ENCODE measurements around the gene ISCA1. TPM values are rescaled to one million over a fixed set of nuclear protein-coding genes. Genes with fewer than 3 reads are reported as not detected.
A peak's percentile ranks its signal among the peaks of the same experiment; 100 is the strongest.
"Not testable (repeated sequence)": the region's sequence is repeated elsewhere in the genome, so short reads cannot be mapped to it uniquely, and the experiment has no call there.

ISCA1 gene
- total RNA-seq, 2 experiments from 2014 or later: 27.1 to 27.4 TPM

- ATAC-seq: not testable (repeated sequence)
Measured at GRCh38 chr9:86312959-86313358, 30.6 kb upstream of the ISCA1 start.

GRCh38 chr9:86308687-86309086, 26.3 kb upstream of the ISCA1 start:
- Mint-ChIP-seq H3K27ac (no peak overlapping the region), H3K4me3 (no peak overlapping the region), H3K9me3 (ENCODE audit: low read depth) (no peaks in the 10 kb centered on the region), H3K27me3 (no peaks in the 10 kb centered on the region), H3K36me3 (ENCODE audit: low read depth) (peaks cover 64% of the 10 kb centered on the region), H3K4me1 (peaks cover 10% of the 10 kb centered on the region)
- ChIA-PET POLR2A (no interaction called here), CTCF (interaction anchor here (0.7 to 1.2 kb wide), 2 partner anchors 11 to 43 kb away, joined by 4 read pairs; no protein-coding TSS in a partner anchor)
- DNase-seq (no peak), ATAC-seq (no peak)
- intact Hi-C loops (cut with DNase I, micrococcal nuclease): no loop called here

More at GRCh38 chr9:86312959-86313358, 30.6 kb upstream of the ISCA1 start:
- H3K27me3 Mint-ChIP-seq; POLR2A ChIA-PET; H3K4me3 Mint-ChIP-seq; H3K9me3 Mint-ChIP-seq (ENCODE audit: low read depth); DNase-seq; intact Hi-C loops (cut with DNase I, micrococcal nuclease); H3K4me1 Mint-ChIP-seq; H3K27ac Mint-ChIP-seq: not testable (repeated sequence)
- H3K36me3 Mint-ChIP-seq (ENCODE audit: low read depth): peaks cover 67% of the 10 kb centered on the region
- CTCF ChIA-PET: interaction anchor here (1.6 kb wide), 1 partner anchor 14 kb away, joined by 3 read pairs; no protein-coding TSS in a partner anchor

GRCh38 chr9:86304236-86304730, 21.9 kb upstream of the ISCA1 start:
- no peak for DNase-seq
- H3K4me3 Mint-ChIP-seq: no peak overlapping the region
- ChIA-PET CTCF (no interaction called here), POLR2A (no interaction called here)
- no peak for ATAC-seq
- H3K4me1 Mint-ChIP-seq: peaks cover 22% of the 10 kb centered on the region
- intact Hi-C loops (cut with DNase I, micrococcal nuclease): loop anchor here in 1 of 2 experiments (5.0 kb wide), 1 partner anchor 48 kb away; the partner anchor contains the start of gene TUT7
- peak overlapping the region; percentile 67 for H3K27ac Mint-ChIP-seq
- H3K27me3 Mint-ChIP-seq: no peaks in the 10 kb centered on the region
- H3K36me3 Mint-ChIP-seq (ENCODE audit: low read depth): peaks cover 58% of the 10 kb centered on the region
- no peaks in the 10 kb centered on the region for H3K9me3 Mint-ChIP-seq (ENCODE audit: low read depth)

- peak; percentile 66 for DNase-seq
- intact Hi-C loops (cut with DNase I, micrococcal nuclease): loop anchor here (1.0 to 5.0 kb wide), 3 partner anchors 21 to 51 kb away; partner anchors contain the start of genes ISCA1 (in 2 of the 2) and TUT7 (in 2 of the 2)
- H3K36me3 Mint-ChIP-seq (ENCODE audit: low read depth): peaks cover 61% of the 10 kb centered on the region
- no peaks in the 10 kb centered on the region for H3K9me3 Mint-ChIP-seq (ENCODE audit: low read depth)
- ChIA-PET POLR2A (no interaction called here), CTCF (interaction anchor here (0.9 kb wide), 1 partner anchor 25 kb away, joined by 3 read pairs; no protein-coding TSS in a partner anchor)
- H3K27me3 Mint-ChIP-seq: no peaks in the 10 kb centered on the region
- peaks cover 28% of the 10 kb centered on the region for H3K4me1 Mint-ChIP-seq
- peak overlapping the region; percentile 93 for H3K27ac Mint-ChIP-seq
- H3K4me3 Mint-ChIP-seq: peak overlapping the region; percentile 17
- ATAC-seq: peak; percentile 99
Measured at GRCh38 chr9:86303316-86303975, 21.1 kb upstream of the ISCA1 start.

- intact Hi-C loops (cut with DNase I, micrococcal nuclease): loop anchor here in 1 of 2 experiments (5.0 kb wide), 1 partner anchor 51 kb away; the partner anchor contains the start of gene TUT7
- Mint-ChIP-seq H3K9me3 (ENCODE audit: low read depth) (no peaks in the 10 kb centered on the region), H3K4me1 (peaks cover 28% of the 10 kb centered on the region), H3K27ac (peak overlapping the region; percentile 34), H3K27me3 (no peaks in the 10 kb centered on the region), H3K36me3 (ENCODE audit: low read depth) (peaks cover 62% of the 10 kb centered on the region), H3K4me3 (no peak overlapping the region)
- CTCF ChIA-PET: no interaction called here
- DNase-seq: no peak
- POLR2A ChIA-PET: no interaction called here
- no peak for ATAC-seq
Measured at GRCh38 chr9:86301686-86302085, 19.3 kb upstream of the ISCA1 start.

- ChIA-PET CTCF (interaction anchor here (1.1 kb wide), 1 partner anchor 58 kb away, joined by 3 read pairs; no protein-coding TSS in a partner anchor), POLR2A (no interaction called here)
- intact Hi-C loops (cut with DNase I, micrococcal nuclease): loop anchor here in 1 of 2 experiments (5.0 kb wide), 1 partner anchor 52 kb away; the partner anchor contains the start of gene TUT7
- H3K27me3 Mint-ChIP-seq: no peaks in the 10 kb centered on the region
- peaks cover 55% of the 10 kb centered on the region for H3K36me3 Mint-ChIP-seq (ENCODE audit: low read depth)
- no peaks in the 10 kb centered on the region for H3K9me3 Mint-ChIP-seq (ENCODE audit: low read depth)
- ATAC-seq: no peak
- DNase-seq: no peak
- peak overlapping the region; percentile 49 for H3K27ac Mint-ChIP-seq
- peaks cover 28% of the 10 kb centered on the region for H3K4me1 Mint-ChIP-seq
- no peak overlapping the region for H3K4me3 Mint-ChIP-seq
Measured at GRCh38 chr9:86300701-86301100, 18.4 kb upstream of the ISCA1 start.

GRCh38 chr9:86298873-86299272, 16.5 kb upstream of the ISCA1 start:
- DNase-seq: no peak
- ChIA-PET POLR2A (interaction anchor here (0.6 kb wide), 2 partner anchors 16 to 49 kb away, joined by 3 to 4 read pairs; partner anchors contain the start of gene ISCA1), CTCF (no interaction called here)
- intact Hi-C loops (cut with DNase I, micrococcal nuclease): no loop called here
- Mint-ChIP-seq H3K27me3 (no peaks in the 10 kb centered on the region), H3K9me3 (ENCODE audit: low read depth) (no peaks in the 10 kb centered on the region), H3K36me3 (ENCODE audit: low read depth) (peaks cover 51% of the 10 kb centered on the region), H3K27ac (peak overlapping the region; percentile 20), H3K4me1 (peaks cover 20% of the 10 kb centered on the region), H3K4me3 (no peak overlapping the region)
- no peak for ATAC-seq

- POLR2A ChIA-PET: interaction anchor here (0.7 kb wide), 1 partner anchor 30 kb away, joined by 3 read pairs; no protein-coding TSS in a partner anchor
- intact Hi-C loops (cut with DNase I, micrococcal nuclease); H3K4me3 Mint-ChIP-seq; H3K27me3 Mint-ChIP-seq; DNase-seq; ATAC-seq; CTCF ChIA-PET; H3K27ac Mint-ChIP-seq; H3K9me3 Mint-ChIP-seq (ENCODE audit: low read depth); H3K4me1 Mint-ChIP-seq: not testable (repeated sequence)
- peaks cover 18% of the 10 kb centered on the region for H3K36me3 Mint-ChIP-seq (ENCODE audit: low read depth)
Measured at GRCh38 chr9:86290341-86290740, 8.0 kb upstream of the ISCA1 start.

- CTCF ChIA-PET: interaction anchor here (0.7 kb wide), 1 partner anchor 35 kb away, joined by 3 read pairs; no protein-coding TSS in a partner anchor
- Mint-ChIP-seq H3K36me3 (ENCODE audit: low read depth) (peaks cover 11% of the 10 kb centered on the region), H3K27me3 (no peaks in the 10 kb centered on the region), H3K4me1 (peaks cover 2% of the 10 kb centered on the region), H3K27ac (no peak overlapping the region), H3K4me3 (no peak overlapping the region), H3K9me3 (ENCODE audit: low read depth) (no peaks in the 10 kb centered on the region)
- no peak for ATAC-seq
- POLR2A ChIA-PET: no interaction called here
- DNase-seq: no peak
- intact Hi-C loops (cut with DNase I, micrococcal nuclease): loop anchor here in 1 of 2 experiments (10.0 kb wide), 1 partner anchor 1176 kb away; no protein-coding TSS in a partner anchor
Measured at GRCh38 chr9:86288499-86289198, 6.3 kb upstream of the ISCA1 start.

- ATAC-seq (no peak), DNase-seq (peak; percentile 30)
- Mint-ChIP-seq H3K4me1 (peaks cover 11% of the 10 kb centered on the region), H3K9me3 (ENCODE audit: low read depth) (no peaks in the 10 kb centered on the region), H3K36me3 (ENCODE audit: low read depth) (peaks cover 11% of the 10 kb centered on the region), H3K4me3 (no peak overlapping the region), H3K27me3 (no peaks in the 10 kb centered on the region), H3K27ac (no peak overlapping the region)
- intact Hi-C loops (cut with DNase I, micrococcal nuclease): loop anchor here in 1 of 2 experiments (10.0 kb wide), 1 partner anchor 1178 kb away; no protein-coding TSS in a partner anchor
- CTCF ChIA-PET: no interaction called here
- POLR2A ChIA-PET: no interaction called here
Measured at GRCh38 chr9:86287013-86287412, 4.7 kb upstream of the ISCA1 start.

- H3K36me3 Mint-ChIP-seq (ENCODE audit: low read depth): peaks cover 11% of the 10 kb centered on the region
- ATAC-seq: no peak
- H3K27ac Mint-ChIP-seq: no peak overlapping the region
- DNase-seq: no peak
- no peaks in the 10 kb centered on the region for H3K27me3 Mint-ChIP-seq
- no peak overlapping the region for H3K4me3 Mint-ChIP-seq
- H3K4me1 Mint-ChIP-seq: peaks cover 14% of the 10 kb centered on the region
- POLR2A ChIA-PET: no interaction called here
- H3K9me3 Mint-ChIP-seq (ENCODE audit: low read depth): no peaks in the 10 kb centered on the region
- intact Hi-C loops (cut with DNase I, micrococcal nuclease): loop anchor here in 1 of 2 experiments (10.0 kb wide), 1 partner anchor 1179 kb away; no protein-coding TSS in a partner anchor
- CTCF ChIA-PET: no interaction called here
Measured at GRCh38 chr9:86286278-86286677, 3.9 kb upstream of the ISCA1 start.
